Pancreas (tissue), 10 donors: ENCODE results near the gene PFDN1. TPM values are rescaled to one million over a fixed set of nuclear protein-coding genes. Genes with fewer than 3 reads are reported as not detected.

Experiments
- ATAC-seq, 4 donors: fragments of 200-7000 bp; cut with Tn5 transposase; one replicate each; pipeline versions ENCODE4 v1.8.0 to v1.9.1; 2020; ENCODE audit warnings: mild to moderate bottlenecking in 4 of 4, moderate library complexity in 4 of 4
- DNase-seq, 6 donors: peaks; one replicate each; pipeline ENCODE4 v3.0.0-alpha.2; 2020
- FAIRE-seq: peaks from 2 replicates; lab custom pipeline; 2012; peaks lifted over from hg19 to GRCh38; lab: Jason Lieb, UNC
- H3K27ac ChIP-seq, 4 donors: fragments of 200-600 bp; sonication (generic); 1 replicate in 3 of 4; 2 replicates in 1 of 4; pipeline versions ENCODE4 v1.5.0 to v1.8.0; 2020
- H3K27me3 ChIP-seq, 4 donors: fragments of 200-600 bp; one replicate each; pipeline ENCODE4 v1.8.0; 2021
- H3K36me3 ChIP-seq, 3 donors: fragments of 200-600 bp; sonication (generic) in 1 of 3; one replicate each; pipeline versions ENCODE4 v1.5.0 to v1.8.0; 2020 to 2021
- H3K4me1 ChIP-seq, 3 donors: fragments of 200-600 bp; one replicate each; pipeline ENCODE4 v1.8.0; 2021
- H3K4me3 ChIP-seq, 4 donors: fragments of 200-600 bp; sonication (generic) in 2 of 4; one replicate each; pipeline versions ENCODE4 v1.5.0 to v1.8.0; 2020 to 2021
- H3K9me3 ChIP-seq, 4 donors: fragments of 200-600 bp; one replicate each; pipeline ENCODE4 v1.8.0; 2021
- WGBS, 2 donors: extraction: QIAGEN DNeasy Blood & Tissue Kit; methylation state at CpG; one replicate each; pipeline ENCODE4 v1.1.7; 2013; 5-methylcytosine and 5-hydroxymethylcytosine counted together
- intact Hi-C, 3 donors: fragments of 100-400 bp; cut with DNase I; formaldehyde crosslinking; loops; one replicate each; pipeline versions ENCODE4 v1.11.1 to v1.14.2; 2022
- polyA plus RNA-seq, 2 donors: library from polyadenylated mRNA; stranded (reverse); fragments of 200-250 nt; gene quantifications; one replicate each; pipeline ENCODE4 v1.2.3, GENCODE V29; 2013
- total RNA-seq, 6 donors: library from RNA; stranded (reverse); fragmentation: NEBNext Ultra II Directional in 4 of 6; extraction: Animal tissue kit (Norgen Biotek cat#: 25700) in 4 of 6; gene quantifications; one replicate each; pipeline versions ENCODE4 v1.2.1 to v1.2.4, GENCODE V29; 2021 to 2023
- TF ChIP-seq, protein P1 (sequence below), 4 donors: fragments of 200-600 bp; sonication (generic) in 3 of 4; IDR thresholded peaks; one replicate each; pipeline versions ENCODE4 v1.5.0 to v1.8.0; 2021; ENCODE audit warnings: antibody characterized with exemption in 4 of 4
- donor health status: healthy with polysubstance abuse.
- donor health status: DM: no; HTN: no; CAD: no; lungs with moderate emphysema.
- donor health status: DM: no; HTN: no; CAD: no.
- donor health status: control.
- donor health status: control.
- donor health status: Bipolar disorder and iron deficiency.
- donor health status: DM: yes; HTN: yes; CAD: no.
- donor health status: DM: no; HTN: no; CAD: no.
- donor health status: DM: no; HTN: no; CAD: no.
- donor health status: DM: yes; HTN: yes; CAD: no.

Gene PFDN1
- total and polyA plus RNA-seq, 8 donors, result 10.5 to 43.9 (median 17.5) TPM

DNA sequence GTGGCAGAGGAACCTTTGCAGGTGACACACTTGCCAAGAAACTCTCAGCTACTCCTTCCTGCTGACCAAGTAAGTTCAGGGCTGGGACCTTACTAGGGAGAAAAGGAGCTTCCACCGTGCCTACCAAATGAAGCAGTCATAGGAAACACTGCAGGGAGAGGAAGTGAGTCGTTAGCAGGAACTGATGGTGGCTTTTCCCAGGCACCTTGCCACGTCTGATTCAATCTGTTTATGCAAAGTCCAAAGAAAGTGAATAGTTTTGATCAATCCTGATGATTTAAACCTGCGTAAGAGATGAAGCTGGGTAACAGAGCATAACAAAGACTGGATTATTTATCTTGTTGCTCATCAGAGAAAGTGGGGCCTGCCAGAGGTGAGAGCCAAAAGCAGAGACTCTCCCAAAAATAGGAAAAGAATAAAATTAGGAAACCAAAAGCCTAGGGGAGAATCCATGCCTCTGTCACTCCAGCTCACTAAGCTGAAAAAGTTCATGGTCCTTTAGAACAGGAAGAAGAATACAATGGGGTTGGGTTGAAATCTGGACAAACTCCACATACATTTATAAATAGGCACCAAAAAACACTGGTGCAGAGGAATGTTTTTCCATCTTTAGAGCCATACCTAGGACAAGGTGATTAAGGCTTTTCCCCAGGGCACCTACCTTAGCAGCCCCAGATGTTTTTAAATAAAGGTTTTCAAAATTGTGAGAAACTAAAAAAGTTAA is 9.3 kb upstream of the PFDN1 start:
- no peak for DNase-seq
- intact Hi-C loops, result no loop called here
- ATAC-seq, result peak in 3 of 4 donors; percentile 32 to 84 (median 71)
- H3K27ac ChIP-seq, result peak overlapping the region in 2 of 4 donors; percentile 42 to 55
- WGBS, 2 donors, result 31 to 49% methylated on average over 4 of the region's 4 CpGs
- FAIRE-seq, result no peak
- TF ChIP-seq, protein P1, sequence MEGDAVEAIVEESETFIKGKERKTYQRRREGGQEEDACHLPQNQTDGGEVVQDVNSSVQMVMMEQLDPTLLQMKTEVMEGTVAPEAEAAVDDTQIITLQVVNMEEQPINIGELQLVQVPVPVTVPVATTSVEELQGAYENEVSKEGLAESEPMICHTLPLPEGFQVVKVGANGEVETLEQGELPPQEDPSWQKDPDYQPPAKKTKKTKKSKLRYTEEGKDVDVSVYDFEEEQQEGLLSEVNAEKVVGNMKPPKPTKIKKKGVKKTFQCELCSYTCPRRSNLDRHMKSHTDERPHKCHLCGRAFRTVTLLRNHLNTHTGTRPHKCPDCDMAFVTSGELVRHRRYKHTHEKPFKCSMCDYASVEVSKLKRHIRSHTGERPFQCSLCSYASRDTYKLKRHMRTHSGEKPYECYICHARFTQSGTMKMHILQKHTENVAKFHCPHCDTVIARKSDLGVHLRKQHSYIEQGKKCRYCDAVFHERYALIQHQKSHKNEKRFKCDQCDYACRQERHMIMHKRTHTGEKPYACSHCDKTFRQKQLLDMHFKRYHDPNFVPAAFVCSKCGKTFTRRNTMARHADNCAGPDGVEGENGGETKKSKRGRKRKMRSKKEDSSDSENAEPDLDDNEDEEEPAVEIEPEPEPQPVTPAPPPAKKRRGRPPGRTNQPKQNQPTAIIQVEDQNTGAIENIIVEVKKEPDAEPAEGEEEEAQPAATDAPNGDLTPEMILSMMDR (IDR thresholded peaks at IDR 0.05), result no peak
- no peaks in the 10 kb centered on the region for H3K9me3 ChIP-seq
- no peaks in the 10 kb centered on the region for H3K36me3 ChIP-seq
- H3K27me3 ChIP-seq, result no peaks in the 10 kb centered on the region
- H3K4me1 ChIP-seq, result peaks cover 0 to 3% (median 0%) of the 10 kb centered on the region in 3 donors
- no peak overlapping the region for H3K4me3 ChIP-seq

DNA sequence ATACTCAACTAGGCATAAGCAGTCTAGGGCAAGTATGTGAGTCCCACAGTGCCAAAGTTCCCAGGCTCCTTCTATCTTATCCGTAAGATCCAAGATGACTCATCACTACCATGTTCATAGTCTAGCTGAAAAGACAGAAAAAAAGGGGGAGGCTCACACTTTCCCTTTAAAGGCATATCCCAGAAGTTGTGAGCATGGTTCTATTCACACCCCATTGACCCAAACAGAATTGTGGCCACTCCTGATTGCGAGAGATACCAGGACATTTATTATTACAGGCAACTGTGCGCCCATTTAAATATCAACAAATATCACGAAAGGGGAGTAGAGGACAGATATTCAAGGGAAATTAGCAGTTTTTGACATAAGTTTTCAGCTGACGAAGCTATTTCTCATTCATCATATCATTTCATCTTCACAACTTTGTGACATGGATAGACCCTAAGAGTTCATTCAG is 8.1 kb upstream of the PFDN1 start:
- ATAC-seq (peak in 3 of 4 donors; percentile 37 to 81 (median 54)), DNase-seq (no peak), FAIRE-seq (no peak)
- Histone ChIP-seq H3K9me3 (no peaks in the 10 kb centered on the region), H3K27ac (no peak overlapping the region), H3K4me1 (peaks cover 0 to 3% (median 0%) of the 10 kb centered on the region in 3 donors), H3K4me3 (no peak overlapping the region), H3K27me3 (no peaks in the 10 kb centered on the region), H3K36me3 (no peaks in the 10 kb centered on the region)
- intact Hi-C loops, result no loop called here
- WGBS, 2 donors, result 80 to 81% methylated on average over 5 of the region's 5 CpGs
- TF ChIP-seq, protein P1 (IDR thresholded peaks at IDR 0.05), result no peak

DNA sequence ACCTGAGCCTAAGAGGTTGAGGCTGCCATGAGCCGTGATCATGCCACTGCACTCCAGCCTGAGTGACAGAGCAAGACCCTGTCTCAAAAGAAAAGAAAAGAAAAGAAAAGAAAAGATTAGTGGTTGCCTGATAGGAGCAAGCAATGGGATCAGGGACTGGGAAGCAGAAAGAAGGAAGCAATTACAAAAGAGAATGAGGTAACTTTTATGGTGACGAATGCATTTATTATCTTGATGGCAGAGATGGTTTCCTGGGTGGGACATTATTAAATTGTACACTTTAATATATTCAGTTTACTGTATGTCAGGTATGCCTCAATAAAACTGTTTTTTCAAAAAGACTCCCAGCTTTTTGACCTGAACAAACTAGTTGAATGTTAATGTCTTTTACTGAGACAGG is 7.5 kb upstream of the PFDN1 start:
- Histone ChIP-seq H3K4me3 (no peak overlapping the region), H3K4me1 (peaks cover 0 to 3% (median 0%) of the 10 kb centered on the region in 3 donors), H3K36me3 (no peaks in the 10 kb centered on the region), H3K27ac (no peak overlapping the region), H3K27me3 (no peaks in the 10 kb centered on the region), H3K9me3 (no peaks in the 10 kb centered on the region)
- no peak for ATAC-seq
- intact Hi-C loops, result no loop called here
- no peak for DNase-seq
- TF ChIP-seq, protein P1 (IDR thresholded peaks at IDR 0.05), result no peak
- 81 to 88% methylated on average over 2 of the region's 2 CpGs for WGBS, 2 donors
- FAIRE-seq, result no peak

DNA sequence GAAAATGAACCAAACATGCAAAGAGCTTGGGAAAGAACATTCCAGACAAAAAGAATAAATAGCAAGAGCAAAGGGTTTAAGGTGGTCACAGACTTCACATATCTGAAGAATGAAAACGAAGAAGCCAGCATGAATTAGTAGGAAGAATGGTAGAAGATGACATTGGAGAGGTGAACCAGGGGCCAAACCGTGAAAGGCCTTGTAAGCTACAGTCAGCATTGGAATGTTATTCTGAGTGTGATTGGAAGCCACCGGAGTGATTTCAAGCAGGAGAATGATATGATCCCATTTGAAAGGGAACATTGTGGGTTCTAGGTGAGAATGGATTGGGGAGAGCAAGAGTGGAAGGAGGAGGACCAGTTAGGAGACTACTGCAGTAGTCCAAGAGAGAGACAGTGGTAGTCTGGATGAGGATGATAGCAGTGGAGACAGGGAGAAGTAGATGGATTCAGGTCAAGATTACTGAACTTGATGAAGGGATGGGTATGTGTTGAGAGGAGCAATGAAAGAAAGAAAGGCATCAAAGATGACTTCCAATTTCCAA is 6.9 kb upstream of the PFDN1 start:
- WGBS, 2 donors, result 73 to 87% methylated on average over 3 of the region's 3 CpGs
- no peak for ATAC-seq
- no peaks in the 10 kb centered on the region for H3K27me3 ChIP-seq
- H3K4me1 ChIP-seq, result peaks cover 0 to 3% (median 0%) of the 10 kb centered on the region in 3 donors
- TF ChIP-seq, protein P1 (IDR thresholded peaks at IDR 0.05), result no peak
- no peak overlapping the region for H3K27ac ChIP-seq
- intact Hi-C loops, result no loop called here
- no peak for FAIRE-seq
- H3K9me3 ChIP-seq, result no peaks in the 10 kb centered on the region
- H3K36me3 ChIP-seq, result no peaks in the 10 kb centered on the region
- H3K4me3 ChIP-seq, result no peak overlapping the region
- no peak for DNase-seq

DNA sequence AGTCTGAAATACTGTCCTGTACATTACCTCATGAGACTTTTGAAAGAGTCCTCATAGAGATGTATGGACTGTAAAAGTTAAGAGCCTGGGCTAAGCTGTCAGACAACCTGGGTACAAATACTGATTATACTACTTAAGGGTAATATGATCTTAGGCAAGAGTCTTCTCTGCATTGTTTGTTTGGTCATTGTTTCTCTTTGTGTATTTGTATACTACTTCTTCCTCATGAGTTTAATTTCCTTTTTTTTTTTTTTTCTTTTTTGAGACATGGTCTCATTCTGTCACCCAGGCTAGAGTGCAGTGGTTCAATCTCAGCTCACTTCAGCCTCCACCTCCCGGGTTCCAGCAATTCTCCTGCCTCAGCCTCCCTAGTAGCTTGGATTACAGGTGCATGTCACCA is 2.6 kb upstream of the PFDN1 start:
- no peaks in the 10 kb centered on the region for H3K36me3 ChIP-seq
- ATAC-seq (no peak), FAIRE-seq (no peak), DNase-seq (no peak)
- intact Hi-C loops, result no loop called here
- TF ChIP-seq, protein P1 (IDR thresholded peaks at IDR 0.05), result no peak
- no peaks in the 10 kb centered on the region for H3K27me3 ChIP-seq
- 45 to 75% methylated on average over 1 of the region's 1 CpG for WGBS, 2 donors
- no peak overlapping the region for H3K27ac ChIP-seq
- no peak overlapping the region for H3K4me3 ChIP-seq
- no peaks in the 10 kb centered on the region for H3K9me3 ChIP-seq
- H3K4me1 ChIP-seq, result peaks cover 0 to 15% (median 0%) of the 10 kb centered on the region in 3 donors
